Retinal pigment epithelial cell (primary cell): ENCODE measurements around the gene NLRX1.

ENCODE experiments used
- DNase-seq: peaks from one replicate; pipeline ENCODE4 v3.0.0-alpha.2; 2010; ENCODE audit warnings: low read depth
- H3K4me3 ChIP-seq: 2 replicates; pipeline ENCODE4 v1.5.1; 2011; ENCODE audit warnings: mild to moderate bottlenecking, low read length, control low read depth, moderate library complexity
- TF ChIP-seq, protein P1 (sequence below): conservative IDR thresholded peaks from 2 replicates; pipeline ENCODE4 v1.5.1; 2011; ENCODE audit warnings: low read depth, low read length, control low read depth, inconsistent platforms

NLRX1 gene

DNA sequence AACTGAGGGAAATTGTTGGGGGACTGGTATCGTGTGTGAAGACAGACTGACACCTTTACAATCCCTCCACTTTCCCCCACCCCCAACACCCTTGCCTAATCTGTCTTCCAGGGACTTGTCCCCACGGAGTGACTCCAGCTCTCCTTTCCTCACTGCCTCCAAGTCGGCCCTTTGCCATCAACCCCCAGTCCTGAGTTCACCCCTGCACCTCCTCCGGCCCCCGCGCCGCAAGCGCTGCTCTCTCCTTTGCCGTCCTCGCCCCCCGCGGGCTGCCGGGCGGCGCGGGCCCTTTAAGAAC is 19.9 kb upstream of the NLRX1 start:
- TF ChIP-seq, protein P1, sequence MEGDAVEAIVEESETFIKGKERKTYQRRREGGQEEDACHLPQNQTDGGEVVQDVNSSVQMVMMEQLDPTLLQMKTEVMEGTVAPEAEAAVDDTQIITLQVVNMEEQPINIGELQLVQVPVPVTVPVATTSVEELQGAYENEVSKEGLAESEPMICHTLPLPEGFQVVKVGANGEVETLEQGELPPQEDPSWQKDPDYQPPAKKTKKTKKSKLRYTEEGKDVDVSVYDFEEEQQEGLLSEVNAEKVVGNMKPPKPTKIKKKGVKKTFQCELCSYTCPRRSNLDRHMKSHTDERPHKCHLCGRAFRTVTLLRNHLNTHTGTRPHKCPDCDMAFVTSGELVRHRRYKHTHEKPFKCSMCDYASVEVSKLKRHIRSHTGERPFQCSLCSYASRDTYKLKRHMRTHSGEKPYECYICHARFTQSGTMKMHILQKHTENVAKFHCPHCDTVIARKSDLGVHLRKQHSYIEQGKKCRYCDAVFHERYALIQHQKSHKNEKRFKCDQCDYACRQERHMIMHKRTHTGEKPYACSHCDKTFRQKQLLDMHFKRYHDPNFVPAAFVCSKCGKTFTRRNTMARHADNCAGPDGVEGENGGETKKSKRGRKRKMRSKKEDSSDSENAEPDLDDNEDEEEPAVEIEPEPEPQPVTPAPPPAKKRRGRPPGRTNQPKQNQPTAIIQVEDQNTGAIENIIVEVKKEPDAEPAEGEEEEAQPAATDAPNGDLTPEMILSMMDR, result no peak
- peak overlapping the region; percentile 51 for H3K4me3 ChIP-seq
- DNase-seq, result no peak

- peak within 1 kb of the TSS; percentile 51 for H3K4me3 ChIP-seq
- TF ChIP-seq, protein P1, result no peak
- no peak for DNase-seq
Observed at GRCh38 chr11:119149018-119149785, 19.3 kb upstream of the NLRX1 start, which contains the start of gene ABCG4. ABCG4 (plus strand) TSS chr11:119149052; CDS start chr11:119149966, 914 bp downstream.

- TF ChIP-seq, protein P1, result no peak
- peak overlapping the region; percentile 51 for H3K4me3 ChIP-seq
- no peak for DNase-seq
Observed at GRCh38 chr11:119149786-119150275, 18.7 kb upstream of the NLRX1 start.

GRCh38 chr11:119152043-119152442 is 16.5 kb upstream of the NLRX1 start:
- TF ChIP-seq, protein P1, result no peak
- DNase-seq, result no peak
- no peak overlapping the region for H3K4me3 ChIP-seq

DNA sequence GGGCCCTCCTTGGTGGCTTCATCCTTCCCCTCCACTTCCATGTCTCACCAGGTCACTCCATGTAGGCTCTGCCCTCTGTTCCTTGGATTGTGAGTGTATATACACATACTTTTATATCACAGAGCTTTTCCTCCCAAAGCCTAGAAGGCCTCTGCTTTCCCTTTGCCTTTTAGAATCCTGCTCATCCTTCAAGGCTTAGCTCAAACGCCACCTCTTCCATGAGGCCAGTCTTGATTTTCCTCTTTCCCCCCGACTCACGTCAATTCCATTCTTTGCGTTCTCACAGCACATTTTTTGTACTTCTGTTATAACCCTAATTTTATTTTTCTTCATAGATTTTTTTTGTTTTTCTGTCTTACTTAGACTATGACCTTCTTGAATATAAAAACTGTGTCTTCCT is 15.9 kb upstream of the NLRX1 start:
- no peak overlapping the region for H3K4me3 ChIP-seq
- TF ChIP-seq, protein P1, result no peak
- DNase-seq, result no peak

GRCh38 chr11:119153049-119153818 is 15.3 kb upstream of the NLRX1 start:
- H3K4me3 ChIP-seq, result no peak overlapping the region
- no peak for DNase-seq
- TF ChIP-seq, protein P1, result no peak
